C4-2B (cell line): ENCODE measurements around the gene GRK3.

Experiments
- ZFX ChIP-seq: fragments of 450-650 bp; IDR thresholded peaks from 2 replicates; pipeline ENCODE4 v1.6.1; 2017
- TF ChIP-seq, protein P1 (sequence below): fragments of 450-650 bp; conservative IDR thresholded peaks from 2 replicates; pipeline ENCODE4 v1.5.1; 2017; ENCODE audit warnings: mild to moderate bottlenecking

DNA sequence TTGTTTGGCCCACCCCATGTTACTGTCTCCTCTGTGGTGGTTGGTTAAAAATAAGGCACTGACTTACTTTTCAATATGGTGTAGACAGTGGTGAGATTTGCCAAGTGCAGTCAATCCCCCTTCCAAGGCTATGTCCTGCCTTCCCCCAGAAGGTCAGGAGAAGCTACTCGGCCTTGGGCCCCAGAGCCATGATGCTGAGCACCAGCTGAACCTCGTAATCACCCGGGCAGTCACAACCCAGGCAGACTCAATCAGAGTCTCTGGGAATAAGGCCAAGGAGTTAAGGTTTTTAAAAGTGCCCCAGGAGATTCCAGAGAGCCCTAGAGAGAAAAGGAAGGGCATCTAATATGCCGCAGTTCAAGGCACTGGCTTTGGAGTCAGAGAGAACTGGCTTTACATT lies 201.3 kb downstream of the GRK3 start:
- TF ChIP-seq, protein P1, sequence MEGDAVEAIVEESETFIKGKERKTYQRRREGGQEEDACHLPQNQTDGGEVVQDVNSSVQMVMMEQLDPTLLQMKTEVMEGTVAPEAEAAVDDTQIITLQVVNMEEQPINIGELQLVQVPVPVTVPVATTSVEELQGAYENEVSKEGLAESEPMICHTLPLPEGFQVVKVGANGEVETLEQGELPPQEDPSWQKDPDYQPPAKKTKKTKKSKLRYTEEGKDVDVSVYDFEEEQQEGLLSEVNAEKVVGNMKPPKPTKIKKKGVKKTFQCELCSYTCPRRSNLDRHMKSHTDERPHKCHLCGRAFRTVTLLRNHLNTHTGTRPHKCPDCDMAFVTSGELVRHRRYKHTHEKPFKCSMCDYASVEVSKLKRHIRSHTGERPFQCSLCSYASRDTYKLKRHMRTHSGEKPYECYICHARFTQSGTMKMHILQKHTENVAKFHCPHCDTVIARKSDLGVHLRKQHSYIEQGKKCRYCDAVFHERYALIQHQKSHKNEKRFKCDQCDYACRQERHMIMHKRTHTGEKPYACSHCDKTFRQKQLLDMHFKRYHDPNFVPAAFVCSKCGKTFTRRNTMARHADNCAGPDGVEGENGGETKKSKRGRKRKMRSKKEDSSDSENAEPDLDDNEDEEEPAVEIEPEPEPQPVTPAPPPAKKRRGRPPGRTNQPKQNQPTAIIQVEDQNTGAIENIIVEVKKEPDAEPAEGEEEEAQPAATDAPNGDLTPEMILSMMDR: no peak
- no peak for TF ChIP-seq ZFX
